Stimulated activated CD4-positive, alpha-beta T cell treated with anti-CD3 and anti-CD28 coated beads, Interleukin-15, amount 100 ng/mL, for 24 hours (primary cell): ENCODE results near the gene PPARA.
A peak's percentile ranks its signal among the peaks of the same experiment; 100 is the strongest.

Experiments used
- DNase-seq: peaks from one replicate; pipeline ENCODE4 v3.0.0-alpha.2; 2020

Gene PPARA

DNA sequence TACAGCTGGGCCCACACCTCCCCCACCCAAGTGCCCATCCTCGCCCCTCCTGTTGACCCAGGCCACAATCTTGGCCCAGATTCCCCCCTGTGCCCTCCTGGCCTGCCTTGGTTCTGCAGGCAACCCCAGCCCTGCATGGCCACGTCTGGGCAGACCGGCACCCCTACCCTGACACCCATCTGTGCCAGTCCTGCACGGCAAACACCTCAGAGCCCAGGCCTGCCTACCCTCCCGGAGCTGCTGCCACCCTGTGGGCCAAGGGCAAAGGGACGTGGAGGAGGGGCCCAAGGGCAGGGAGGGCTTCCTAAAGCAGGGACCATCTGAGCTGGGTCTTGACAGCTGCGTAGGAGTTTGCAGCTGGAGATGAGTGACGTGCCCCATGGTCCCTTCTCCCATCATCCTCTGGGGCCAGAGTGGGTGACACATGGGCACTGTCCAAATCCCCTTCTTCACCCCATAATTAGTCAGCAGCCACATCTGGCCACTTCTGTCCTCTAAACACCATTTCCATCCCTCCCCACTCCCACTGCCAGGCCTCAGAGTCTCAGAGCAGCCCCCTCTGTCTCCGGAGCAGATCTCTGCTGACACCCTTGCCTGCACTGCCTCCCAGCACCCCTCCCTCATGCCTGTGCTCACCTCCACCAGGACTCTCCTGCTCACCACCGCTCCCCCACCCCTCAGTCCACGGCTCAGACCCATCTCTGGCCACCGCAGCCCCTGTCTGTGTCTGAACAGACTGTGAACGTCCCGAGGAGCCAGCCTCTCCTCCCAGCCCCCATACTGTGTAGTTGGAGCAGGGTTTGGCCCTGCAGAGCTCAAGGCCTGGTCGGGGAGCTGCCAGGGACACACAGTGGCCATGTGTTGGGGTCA, 35.6 kb upstream of the PPARA start:
- no peak for DNase-seq

DNA sequence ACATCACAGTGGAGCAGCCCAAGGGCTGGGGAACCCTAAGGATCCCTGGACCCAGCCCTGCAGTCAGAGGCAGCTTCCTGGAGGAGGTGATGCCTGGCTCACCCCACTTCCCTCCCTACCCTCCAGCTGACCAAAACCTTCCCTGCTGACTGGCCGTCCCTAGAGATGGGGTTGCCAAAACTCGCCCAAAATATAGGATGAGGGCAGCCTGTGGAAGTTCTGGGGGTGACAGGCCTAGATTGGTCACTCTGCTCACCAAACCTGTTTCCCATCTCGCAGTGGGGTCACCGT, 35.0 kb upstream of the PPARA start:
- no peak for DNase-seq

DNA sequence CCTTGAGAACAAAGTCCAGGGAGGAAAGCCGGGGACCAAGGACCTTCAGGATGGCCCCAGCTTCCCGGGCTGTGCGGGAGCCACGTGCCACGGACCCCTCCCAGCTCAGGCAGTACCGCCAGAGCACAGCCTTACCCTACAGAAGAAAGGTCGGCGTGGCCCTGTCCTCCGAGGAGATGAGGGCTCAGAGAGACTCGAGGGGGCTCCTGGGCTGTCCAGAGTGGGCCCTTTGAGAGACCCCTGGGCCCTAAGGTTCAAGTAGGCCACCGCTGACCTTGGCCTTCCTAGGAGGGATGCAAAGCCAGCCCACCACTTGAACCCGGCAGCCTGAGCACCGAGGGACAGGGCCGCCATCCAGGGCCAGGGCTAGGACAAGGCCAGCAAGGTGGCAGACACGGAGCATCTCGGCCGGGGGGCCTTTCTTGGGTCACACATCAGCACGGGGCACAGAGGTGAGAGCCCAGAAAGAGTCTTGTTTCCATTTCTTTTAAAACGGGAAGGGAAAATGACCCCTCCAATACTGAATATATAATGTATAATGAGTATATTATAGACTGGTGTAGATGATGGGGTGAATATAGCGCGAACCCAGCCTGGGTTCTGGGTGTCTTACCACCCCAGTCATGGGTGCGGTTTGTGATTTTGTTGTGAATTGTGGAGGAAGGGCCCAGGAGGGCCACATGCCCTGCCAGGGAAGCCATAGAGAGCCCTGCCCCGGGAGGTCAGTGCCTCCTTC, 34.4 kb upstream of the PPARA start:
- DNase-seq = no peak

DNA sequence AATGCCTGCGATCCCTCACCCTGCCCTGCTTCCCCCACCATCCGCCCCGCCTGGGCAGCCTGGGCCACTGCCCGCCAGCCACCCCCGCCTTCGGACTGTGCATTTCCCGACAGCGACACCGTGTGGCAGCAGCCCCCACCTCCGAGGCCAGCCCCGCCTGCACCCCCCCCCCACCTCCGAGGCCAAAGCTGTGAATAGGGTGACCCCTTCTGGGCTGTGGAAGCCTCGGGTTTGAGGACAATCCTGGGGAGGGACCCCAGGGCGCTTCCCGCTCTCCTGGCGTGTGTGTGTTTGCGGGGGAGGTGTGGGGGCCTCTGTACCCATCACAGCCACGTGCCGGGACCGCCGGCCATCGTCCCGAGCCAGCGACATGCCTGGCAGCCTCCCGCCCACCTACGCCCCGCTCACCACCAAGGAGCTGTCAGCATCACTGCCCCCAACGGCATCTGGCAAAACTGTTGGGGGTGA, 33.8 kb upstream of the PPARA start:
- DNase-seq = peak; percentile 90

DNA sequence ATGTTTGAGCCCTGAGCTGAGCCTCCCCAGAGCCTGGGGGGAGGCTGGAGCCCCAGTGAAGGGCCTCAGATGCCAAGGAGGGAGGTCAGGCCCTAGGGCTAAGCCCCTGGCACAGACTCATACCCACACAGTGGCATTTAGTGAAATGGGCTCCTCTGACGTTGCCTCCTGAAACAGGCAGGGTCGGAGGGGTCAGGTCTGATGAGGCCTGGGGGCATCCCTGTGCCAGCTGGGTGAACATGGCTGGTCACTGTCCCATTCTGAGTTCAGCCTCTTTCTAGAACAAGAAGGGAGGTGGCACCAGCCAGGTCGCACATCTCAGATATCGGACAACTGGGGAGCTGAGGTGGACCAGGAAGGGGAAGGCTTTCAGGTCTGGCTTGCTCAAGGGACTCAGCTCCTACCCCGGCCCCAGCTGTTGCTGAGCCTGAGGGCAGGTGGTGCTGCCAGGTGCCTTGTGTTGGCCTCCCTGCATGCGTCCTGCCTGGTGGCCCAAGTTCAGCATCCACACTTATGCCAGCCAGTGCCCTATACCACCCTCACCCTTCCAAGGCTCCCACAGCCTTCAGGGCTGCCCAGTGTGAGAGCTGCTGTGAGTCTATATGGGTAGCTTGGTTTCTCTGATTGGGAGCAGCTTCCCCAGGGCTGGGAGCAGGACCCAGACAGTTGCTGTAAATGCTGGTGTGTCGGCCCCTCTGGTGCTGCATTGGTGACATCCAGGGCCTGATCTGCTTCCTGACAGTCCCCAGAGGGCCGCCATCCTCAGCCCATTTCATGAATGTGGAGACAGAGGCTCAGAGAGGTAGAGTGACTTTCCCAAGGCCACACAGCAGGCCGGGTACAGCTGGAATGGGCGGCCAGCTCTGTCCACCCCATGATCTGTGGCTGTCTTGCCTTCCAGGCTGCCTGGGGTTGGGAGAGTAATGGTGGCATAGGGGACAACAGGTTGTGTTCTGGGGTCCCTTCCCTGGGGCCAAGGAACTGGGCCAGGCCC, 32.8 kb upstream of the PPARA start:
- no peak for DNase-seq

DNA sequence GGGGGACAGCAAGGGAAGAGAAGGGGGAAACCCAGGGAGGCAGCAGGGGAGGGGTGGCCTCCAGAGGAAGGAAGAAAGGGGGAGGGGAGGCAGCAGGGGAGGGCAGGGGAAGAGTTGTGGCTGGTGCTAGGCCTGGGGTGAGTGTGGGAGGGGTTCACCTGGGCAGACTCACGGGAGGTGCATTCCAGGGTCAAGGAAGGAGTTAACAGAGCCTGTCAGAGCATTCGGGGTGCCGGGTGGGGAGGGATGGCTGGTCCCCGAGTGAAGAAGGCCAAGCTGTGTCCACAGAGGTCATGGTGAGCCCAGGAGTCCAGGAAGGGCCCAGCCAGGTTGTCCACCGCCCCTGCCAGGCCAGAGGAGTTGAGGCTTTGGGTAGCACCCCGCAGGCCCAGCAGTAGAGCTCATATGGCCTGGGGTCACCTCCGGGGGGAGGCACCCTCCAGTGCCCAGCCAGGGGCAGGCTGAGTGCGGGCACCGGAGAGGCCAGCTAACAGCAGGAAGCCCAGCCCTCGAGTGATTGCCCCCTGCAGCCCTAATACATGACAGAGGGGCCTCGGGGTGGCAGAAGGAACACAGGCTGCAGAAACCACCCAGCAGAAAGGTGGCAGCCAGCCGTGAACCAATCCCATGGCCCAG, 31.1 kb upstream of the PPARA start:
- no peak for DNase-seq

DNA sequence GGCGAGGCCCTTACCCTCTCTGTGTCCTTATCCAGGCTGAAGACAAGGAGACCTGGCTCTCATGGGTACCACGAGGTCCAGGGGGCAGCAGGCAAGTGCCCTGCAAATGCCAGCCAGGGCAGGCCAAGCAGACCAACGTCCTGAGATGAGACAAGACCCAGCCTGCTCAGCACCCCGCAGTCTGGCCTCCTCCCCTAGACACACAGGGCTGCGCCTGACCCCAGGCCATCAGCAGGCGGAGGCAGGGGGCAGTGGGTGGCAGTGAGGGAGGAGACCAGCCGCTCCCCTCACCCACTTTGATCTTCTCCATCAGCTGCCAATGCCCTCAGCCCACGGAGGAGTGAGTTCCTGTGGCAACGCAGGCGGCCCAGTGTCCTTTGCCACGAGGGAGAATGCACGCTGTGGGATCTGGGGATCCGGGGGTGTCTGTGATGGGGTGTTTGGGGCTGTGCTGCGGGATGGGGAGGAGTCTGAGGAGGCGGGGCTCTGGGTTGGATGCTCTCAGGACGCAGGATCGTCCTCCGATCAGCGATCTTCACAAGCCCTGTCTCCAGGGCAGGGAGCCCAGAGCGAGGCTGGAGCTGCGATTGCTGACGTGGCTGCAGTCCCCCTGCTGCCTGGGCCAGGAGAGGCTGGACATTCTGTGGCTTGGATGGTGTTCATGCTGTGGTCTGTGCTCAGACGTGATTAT, 30.5 kb upstream of the PPARA start:
- DNase-seq = no peak

DNA sequence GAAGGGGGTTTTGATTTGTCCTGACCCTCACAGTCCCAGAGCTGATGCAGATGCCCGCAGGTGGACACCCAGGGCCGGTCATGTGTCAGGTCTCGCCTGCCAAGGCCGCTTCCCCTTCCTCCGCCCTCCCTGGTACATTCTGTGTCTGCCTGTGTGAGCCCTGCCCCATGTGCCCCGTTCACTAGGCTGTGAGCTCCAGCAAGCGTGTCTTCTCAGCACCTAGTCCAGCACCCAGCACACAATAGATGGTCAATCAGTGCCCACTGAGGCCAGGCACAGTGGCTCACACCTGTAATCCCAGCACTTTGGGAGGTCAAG, 29.9 kb upstream of the PPARA start:
- no peak for DNase-seq

DNA sequence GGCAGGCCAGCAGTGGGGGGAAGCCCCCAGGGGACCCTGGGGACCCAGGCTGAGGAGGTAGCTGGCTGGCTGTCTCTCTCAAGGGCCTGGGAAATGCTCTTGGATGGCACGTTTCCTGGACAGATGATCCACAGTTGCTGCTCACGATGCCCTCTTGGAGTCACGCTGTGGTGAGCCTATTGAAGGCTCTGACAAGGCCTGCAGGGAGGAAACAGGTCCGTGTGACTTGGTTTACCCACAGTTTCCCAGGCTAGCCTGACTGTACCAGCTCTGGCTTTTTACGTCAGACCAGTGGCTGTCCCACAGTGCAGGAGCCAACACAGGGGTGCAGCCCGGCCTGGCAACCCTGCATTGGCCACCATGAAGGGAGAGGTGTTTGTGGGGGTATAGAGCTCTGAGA, 29.2 kb upstream of the PPARA start:
- no peak for DNase-seq

DNA sequence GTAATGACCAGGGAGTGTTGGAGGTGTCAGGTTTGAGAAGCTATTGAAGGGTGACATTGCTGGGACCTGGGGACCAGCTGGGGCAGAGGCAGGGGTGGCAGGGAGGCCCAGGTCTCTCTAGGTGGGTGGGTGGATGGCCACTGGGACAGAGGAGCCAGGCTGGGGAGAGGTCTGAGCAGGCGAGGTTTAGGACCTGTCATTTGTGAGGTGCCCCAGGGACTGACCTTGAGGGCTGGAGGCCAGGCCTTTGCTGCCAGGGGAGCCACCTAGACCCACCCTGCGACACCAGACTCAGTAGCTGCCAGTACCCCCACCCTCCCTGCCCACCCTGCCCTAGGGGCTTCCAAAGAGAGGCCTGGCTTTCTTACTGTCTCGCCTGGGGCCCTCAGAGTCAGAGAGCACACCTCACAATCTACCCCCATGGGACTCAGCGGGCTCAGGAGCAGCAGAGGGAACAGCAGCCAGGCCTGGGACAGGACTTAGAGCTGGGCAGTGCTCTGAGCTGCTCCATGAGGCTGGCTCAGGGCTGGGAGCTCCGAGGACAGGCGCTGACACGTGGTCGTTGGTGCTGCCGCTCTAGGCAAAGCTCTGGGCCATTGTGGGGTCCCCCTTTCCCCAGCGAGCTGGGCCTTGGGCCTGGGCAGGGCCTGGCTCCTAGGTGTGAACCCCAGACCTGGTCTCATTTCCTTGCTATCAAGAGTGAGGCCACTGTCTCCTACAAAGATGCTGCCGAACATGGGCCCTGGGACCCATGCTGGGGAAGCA, 28.6 kb upstream of the PPARA start:
- no peak for DNase-seq

DNA sequence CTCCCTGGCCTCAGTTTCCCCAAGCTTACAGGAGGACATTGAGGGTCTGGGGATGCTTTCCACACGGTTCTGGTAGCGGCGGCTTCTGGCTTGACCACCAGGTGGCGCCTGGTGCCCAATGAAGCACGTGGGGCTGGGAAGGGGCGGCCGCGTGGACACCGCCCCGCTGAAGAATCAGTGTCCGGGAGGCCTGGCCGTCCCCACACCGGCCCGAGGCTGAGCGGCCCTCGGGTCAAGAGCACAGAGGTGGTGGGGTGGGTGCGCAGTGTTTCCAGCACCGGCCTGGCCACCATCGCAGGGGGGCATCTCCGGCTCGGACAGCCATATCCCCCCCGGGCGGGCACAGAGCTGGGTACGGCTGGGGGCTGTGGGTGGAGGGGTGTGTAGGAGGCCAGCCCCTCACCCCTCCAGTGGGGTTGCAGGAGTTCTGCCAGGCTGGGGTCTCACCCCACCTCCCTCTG, 27.8 kb upstream of the PPARA start:
- peak; percentile 85 for DNase-seq

DNA sequence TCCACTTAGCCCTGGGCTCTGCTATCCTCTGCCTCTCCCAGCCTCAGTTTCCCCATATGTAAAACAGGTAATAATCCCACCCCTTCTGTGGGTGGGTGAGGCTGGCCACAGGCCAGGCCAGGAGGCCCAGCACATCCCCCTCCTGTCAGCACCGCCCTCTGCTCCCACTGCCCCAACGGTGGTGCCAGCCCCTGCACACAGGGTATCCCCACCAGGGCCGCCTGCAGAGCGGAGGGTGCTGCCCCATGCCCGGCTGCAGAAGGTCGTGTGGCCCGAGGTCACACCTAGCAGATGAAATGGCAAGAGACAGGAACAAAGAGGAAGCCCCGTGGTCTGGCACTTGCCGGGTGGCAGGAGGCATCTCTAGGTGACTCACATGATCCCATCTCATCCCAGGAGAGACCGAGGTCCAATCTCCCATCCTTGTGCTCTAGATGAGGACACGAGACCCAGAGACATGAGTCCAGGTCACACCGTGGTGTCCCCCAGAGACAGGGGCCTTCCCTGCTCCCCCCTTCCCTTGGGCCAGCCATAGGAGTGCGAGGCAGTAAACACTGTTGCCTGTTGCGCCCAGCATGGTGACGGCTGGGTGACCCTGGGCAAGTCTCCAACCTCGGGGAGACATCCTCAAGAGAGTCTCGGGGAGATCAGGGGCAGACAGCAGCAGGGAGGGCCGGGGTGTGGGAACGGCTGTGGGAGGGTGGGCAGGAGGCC, 27.2 kb upstream of the PPARA start:
- no peak for DNase-seq

DNA sequence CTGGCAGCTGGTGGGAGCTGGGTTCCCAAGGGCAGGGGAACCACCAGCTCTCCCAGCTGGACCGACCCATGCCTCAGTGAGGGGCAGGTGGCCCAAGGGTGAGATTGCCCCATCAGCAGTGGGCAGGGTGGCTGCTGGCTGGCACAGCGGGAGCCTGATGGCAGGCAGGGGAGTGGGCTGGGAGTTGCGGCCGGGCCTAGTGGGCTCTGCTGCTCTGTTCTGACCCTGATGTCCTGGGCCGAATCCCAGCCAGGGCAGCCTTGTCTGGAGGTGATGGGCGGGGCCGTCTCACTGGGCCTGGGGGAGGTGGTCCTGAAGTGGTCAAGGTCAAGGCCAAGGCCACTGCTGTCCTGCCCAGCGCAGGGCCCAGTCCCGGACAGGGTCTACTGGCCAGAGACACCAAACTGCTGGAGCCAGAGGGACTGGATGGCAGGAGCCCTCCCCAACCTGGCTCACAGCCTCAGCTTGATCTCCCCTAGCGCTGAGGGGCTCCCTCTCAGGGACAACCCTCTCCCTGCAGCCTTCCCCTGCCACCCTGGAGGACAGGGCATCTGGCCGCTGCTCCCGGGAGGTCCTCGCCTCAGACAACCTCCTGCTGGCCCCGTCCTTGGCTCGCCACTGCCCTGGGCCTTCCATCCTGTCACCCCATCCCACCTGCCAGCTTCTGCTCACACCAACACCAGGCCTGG, 26.5 kb upstream of the PPARA start:
- no peak for DNase-seq

DNA sequence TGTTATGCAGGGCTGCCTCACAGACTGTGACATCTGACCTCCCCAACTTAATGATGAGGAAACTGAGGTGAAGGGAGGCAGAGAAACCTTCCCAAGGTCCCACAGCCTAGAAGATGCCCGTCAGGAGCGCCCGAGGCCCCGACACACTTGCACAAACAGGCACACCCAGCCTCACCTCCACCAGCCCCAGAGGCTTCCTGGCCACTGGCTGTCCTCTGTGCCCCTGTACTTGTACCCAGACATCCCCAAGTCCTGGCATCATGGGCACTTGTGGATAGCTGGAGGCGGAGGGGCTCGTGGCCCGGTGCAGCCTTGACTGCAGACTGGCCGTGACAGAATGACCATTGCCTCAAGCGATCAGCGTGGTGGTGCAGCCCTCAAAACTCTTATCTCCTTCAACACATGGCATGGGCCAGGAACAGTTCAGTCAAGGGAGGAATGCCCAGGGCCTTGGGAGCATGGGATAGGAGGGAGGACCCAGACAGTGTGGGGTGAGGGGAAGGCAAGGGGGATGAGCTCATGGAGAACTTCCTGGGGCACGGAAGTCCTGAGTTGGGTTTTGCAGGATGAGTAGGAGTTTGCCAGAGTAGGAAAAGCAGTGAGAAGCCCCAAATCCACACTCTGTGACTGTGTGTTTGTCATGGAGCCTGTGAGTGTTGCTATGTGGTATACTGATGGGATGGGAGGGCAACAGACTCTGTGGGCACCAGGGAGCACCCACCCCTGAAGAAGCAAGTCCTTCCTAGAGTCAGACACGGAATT, 25.8 kb upstream of the PPARA start:
- DNase-seq = no peak

DNA sequence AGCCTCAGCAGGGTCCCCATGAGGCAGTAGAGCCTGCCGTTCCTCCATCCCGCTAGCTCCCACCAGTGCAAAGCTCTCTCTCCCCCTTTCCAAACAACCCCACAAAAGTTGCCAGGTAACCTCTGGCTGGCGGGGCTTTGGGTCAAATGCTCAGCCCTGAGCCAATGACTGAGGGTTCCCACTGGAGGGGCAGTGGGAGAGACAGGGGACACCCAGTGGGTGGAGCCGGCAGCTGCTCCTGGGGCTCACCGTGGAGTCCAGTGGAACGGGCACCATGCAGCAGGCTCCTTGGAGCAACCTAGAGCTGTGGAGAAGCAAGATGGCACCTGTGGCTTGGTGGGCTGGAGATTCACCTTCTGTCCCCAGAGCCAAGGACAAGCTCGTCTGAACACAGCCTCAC, 25.0 kb upstream of the PPARA start:
- no peak for DNase-seq

DNA sequence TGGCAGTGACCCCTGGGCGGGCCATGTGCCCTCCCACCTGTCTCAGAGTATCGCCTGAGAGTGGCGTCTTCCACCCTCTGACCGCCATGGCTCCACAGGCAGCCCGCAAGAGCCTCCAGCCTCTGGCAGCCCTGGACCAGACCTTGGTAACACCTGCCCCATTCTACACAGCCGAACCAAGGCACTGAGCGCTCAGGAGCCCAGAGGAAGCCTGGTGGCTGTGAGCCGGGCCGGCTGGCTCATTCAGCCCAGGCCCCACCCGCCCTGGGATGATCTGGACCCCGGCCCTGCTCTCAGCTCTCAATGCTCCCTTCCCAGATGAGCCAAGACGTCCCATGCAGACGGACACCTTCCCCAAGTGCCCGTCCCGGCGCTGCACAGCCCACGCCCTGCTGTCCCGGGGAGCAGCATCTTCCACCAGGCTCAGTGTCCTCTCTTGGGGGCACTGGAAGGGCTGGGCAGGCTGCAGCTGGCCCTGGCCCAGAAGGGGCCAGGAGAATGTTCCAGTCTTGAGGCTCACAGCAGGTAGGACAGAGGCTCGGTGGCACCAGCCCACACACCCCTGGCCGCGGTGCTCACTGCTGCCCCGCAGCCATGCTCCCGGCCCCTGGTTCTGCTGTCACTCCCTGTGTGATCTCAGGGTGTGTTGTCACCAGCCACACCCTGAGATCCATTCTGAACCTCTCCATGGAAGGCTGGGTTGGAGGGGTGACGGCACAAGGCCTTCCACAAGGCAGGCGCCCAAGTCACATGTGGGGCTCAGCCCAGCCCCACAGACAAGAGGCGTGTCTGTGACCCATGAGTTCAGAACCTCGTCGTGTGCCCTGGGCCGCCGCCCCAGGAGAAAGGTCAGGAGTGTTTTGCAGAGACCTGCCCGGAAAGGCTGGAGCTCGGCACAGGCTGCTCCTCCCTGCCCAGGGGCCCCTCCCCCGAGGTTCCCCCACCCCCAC, 24.2 kb upstream of the PPARA start:
- no peak for DNase-seq

DNA sequence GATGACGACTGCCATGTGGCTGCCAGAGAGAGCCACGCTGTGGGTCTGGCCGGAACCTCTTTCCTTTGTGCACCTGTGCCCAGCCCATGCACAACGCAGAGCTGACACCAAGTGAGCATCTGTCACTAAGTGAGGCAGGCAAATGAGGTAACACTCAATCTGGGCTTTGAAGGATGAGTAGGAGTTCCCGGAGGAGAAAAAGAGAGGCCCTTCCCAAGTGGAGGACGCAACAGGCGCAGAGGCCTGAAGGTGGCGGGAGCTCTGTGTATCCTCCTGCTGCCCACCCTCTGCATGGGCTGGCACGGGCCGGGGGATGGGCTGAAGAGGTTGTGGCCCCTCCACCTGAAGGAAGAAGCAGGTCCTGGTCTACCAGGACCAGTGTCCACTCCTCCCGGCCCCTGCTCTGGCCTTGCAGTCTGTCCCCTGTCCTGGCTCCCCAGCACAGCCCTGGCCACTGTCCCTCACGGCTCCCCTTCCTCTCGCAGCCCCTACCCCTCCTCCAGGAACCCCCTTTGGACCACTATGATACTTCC, 23.4 kb upstream of the PPARA start:
- no peak for DNase-seq

DNA sequence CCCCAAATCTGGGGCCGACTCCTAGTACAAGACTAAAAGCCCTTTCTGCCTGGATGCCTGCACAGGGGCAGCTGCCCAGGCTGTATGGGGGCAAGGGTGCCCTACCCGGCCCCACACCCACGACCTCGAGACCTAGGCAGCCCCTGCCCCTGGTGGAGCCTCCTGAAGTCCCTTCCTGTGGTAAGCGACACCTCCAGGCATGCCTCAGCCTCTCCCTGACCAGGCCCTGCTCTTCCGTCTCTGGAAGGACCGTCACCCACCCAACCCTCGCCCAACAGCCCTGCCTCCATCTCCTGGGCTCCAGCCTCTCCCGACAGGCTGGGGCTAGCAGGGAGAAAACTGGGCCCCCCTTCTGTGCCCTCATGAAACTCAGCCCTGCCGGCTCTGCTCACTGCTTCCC, 22.8 kb upstream of the PPARA start:
- no peak for DNase-seq
